ENCODE results near the gene PADI4.

The PADI4 gene

GRCh38 chr1:17348593-17349234 lies 40.7 kb downstream of the PADI4 start:
- no peak for DNase-seq (ENCODE audit: low read depth in 2 of 2)

GRCh38 chr1:17350083-17350482 lies 42.1 kb downstream of the PADI4 start:
- no peak for DNase-seq (ENCODE audit: low read depth in 2 of 2)

DNA sequence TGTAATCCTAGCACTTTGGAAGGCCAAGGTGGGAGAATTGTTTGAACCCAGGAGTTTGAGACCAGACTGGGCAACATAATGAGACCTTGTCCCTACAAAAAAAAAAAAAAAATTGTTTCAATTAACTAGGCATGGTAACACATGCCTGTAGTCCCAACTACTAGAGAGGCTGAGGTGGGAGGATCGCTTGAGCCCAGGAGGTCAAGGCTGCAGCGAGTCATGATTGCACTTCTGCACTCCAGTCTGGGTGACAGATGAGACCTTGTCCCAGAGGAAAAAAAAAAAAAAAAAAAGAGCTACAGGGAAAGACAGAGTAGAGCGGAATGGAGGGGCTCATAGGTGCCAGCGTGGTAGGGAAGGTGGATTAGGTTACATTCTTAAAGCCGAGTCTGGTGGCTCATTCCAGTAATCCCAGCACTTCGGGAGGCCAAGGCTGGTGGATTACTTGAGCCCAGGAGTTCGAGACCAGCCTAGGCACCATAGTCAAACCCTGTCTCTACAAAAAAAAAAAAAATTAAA lies 43.0 kb downstream of the PADI4 start:
- DNase-seq (ENCODE audit: low read depth in 2 of 2), result no peak

DNA sequence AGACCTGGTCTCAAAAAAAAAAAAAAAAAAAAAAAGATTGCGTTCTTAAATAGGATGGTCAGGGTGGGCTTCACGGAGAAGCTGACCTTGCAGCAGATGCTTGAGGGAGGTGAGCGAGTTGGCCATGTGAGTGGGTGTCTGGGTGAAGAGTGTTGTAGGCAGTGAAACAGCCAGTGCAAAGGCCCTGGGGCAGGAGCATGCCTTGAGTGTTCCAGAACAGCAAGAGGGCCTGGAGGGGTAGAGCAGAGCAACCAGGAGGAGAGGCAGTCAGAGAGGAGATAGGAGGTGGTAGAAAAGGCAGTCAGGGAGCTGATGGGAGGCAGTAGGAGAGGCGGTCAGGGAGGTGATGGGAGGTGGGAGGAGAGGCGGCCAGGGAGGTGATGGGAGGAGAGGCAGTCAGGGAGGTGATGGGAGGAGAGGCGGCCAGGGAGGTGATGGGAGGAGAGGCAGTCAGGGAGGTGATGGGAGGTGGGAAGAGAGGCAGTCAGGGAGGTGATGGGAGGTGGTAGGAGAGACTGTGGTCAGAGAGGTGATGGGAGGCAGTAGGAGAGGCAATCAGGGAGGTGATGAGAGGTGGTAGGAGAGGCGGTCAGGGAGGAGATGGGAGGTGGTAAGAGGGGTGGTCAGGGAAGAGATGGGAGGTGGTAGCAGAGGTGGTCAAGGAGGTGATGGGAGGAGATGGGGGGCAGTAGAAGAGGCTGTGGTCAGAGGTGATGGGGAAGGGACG lies 43.8 kb downstream of the PADI4 start:
- no peak for DNase-seq (ENCODE audit: low read depth in 2 of 2)

GRCh38 chr1:17352419-17352909 lies 44.5 kb downstream of the PADI4 start:
- DNase-seq (ENCODE audit: low read depth in 2 of 2), result no peak

DNA sequence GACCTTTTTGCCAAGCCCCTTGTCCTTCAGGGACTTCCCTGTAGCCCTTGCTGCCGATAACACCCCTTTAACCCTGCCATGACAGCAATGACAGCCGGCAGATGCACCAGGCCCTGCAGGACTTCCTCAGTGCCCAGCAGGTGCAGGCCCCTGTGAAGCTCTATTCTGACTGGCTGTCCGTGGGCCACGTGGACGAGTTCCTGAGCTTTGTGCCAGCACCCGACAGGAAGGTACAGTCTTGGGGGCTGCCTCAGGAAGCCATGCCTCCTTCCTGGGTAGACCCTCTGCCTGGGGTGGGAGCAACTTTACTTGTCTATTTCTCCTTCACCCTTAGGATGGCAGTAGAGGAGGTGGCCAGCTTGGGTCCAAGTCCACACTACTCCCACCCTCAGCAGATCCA lies 47.9 kb downstream of the PADI4 start:
- DNase-seq (ENCODE audit: low read depth in 2 of 2), result peak in 1 of 2 donors; percentile 9

- DNase-seq (ENCODE audit: low read depth in 2 of 2), result no peak
Observed at GRCh38 chr1:17356387-17357026, 48.5 kb downstream of the PADI4 start.

DNA sequence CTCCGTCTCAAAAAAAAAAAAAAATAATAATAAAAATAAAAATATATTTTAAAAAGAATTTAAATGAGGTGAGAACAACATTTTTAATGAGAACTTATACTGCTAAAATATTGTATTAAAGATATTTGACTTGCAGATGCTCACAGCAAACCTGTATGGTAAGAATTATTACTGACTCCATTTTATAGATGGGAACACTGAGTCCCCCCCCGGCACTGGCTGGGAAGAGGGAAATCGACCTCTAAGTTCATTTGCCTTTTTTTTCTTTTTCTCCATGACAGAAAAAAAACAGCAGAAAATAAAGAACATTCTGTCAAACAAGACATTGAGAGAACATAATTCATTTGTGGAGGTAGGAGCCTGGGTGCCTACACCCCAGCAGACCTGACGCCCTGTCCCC lies 50.6 kb downstream of the PADI4 start:
- no peak for DNase-seq (ENCODE audit: low read depth in 2 of 2)

GRCh38 chr1:17359031-17359430 lies 51.0 kb downstream of the PADI4 start:
- DNase-seq (ENCODE audit: low read depth in 2 of 2), result no peak

GRCh38 chr1:17359808-17360207 lies 51.8 kb downstream of the PADI4 start:
- no peak for DNase-seq (ENCODE audit: low read depth in 2 of 2)

DNA sequence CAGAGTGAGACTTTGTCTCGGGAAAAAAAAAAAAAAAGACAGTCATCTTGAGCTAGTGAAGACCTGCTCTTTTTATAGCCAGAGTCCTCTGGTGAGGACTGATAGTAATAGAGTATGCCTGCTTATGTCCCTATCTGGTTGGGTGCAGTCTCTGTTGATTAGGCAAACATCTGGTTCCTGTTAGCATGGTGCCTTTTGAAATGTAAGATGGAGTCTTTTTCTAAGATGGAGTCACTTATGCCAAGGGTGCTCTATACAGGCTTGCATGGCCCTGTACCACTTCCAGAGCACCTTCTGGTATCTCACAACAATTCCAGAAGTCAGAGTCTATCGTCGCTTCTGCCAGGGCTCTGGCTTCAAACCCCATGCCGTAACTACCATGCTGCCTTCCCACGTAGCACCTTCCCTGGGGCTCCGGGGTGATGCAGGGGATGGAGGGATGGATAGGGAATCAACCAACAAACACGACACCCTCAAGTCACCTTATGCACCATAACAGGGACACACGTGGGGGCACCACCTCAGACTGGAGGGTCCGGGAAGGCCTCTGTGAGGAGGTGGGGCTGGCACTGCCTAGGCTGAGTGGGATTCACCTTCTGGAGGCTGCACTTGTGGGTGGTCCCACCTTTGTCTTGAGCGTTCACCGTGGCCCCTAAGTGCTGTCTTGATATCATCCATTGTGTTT lies 52.4 kb downstream of the PADI4 start:
- DNase-seq (ENCODE audit: low read depth in 2 of 2), result no peak

DNA sequence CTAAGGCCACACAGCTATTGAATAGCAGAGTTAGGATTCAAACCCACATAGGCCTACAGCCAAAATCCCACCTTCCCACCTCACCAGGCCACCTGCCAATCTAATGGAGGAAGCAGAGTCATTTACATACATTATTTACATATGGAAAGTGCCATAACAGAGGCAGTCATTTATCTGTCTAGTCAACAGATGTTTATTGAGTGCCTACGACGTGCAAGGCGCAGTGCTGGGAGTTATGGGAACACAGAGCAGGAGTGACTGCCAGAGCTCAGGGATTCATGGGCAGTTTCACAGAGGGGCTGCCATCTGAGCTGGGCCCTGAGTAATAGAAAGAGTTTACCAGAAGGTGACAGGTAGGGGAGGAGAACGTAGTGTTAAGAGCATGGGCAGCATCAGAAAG lies 53.7 kb downstream of the PADI4 start:
- DNase-seq (ENCODE audit: low read depth in 2 of 2), result no peak

DNA sequence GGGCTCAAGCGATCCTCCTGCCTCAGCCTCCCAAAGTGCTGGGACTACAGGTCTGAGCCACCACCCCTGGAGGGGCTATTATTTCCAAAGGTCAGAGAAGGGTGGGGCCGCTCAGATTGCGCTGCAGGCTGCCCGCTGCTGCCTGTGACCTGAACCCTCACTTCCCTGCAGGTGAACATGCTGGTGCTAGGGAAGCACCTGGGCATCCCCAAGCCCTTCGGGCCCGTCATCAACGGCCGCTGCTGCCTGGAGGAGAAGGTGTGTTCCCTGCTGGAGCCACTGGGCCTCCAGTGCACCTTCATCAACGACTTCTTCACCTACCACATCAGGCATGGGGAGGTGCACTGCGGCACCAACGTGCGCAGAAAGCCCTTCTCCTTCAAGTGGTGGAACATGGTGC lies 55.4 kb downstream of the PADI4 start:
- DNase-seq (ENCODE audit: low read depth in 2 of 2), result no peak

DNA sequence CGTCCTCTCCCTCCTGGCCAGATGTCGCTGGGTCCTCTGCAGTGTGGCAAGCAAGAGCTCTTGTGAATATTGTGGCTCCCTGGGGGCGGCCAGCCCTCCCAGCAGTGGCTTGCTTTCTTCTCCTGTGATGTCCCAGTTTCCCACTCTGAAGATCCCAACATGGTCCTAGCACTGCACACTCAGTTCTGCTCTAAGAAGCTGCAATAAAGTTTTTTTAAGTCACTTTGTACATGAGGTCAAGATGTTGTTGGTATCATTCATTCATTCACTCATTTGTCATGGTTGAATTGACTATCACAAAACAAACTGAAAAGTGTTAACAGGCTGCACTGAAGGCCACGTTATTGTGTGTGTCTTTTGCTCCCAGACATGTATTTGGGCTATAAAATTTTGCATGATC lies 55.8 kb downstream of the PADI4 start:
- no peak for DNase-seq (ENCODE audit: low read depth in 2 of 2)

DNA sequence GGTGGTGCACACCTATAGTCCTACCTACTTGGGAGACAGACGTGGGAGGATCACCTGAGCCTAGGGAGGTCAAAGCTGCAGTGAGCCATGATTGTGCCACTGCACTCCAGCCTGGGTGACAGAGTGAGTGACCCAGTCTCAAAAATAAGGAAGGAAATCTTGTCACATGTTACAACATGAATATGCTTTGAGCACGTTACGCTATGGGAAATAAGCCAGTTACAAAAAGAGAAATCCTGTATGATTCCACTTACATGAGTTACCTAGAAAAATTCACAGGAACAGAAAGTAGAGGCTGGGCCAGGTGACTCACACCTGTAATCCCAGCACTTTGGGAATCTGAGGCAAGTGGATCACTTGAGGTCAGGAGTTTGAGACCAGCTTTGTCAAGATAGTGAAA lies 57.3 kb downstream of the PADI4 start:
- no peak for DNase-seq (ENCODE audit: low read depth in 2 of 2)

- DNase-seq (ENCODE audit: low read depth in 2 of 2), result no peak
Observed at GRCh38 chr1:17369466-17369865, 61.5 kb downstream of the PADI4 start.

DNA sequence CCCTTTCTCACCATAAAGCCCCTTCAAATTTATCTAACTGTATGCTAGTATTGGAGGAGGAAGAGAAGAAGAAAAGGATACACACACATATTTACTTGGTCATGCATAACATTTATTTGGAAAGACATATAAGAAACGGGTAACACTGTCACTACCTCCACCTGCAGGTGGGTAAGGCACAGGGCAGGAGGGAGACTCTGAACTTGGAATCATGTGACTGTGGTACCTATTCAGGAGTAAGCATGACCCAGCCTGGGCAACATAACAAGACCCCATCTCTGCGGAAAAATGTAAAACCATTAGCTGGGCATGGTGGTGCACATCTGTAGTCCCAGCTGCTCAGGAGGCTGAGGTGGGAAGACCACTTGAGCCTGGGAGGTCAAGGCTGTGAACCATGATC lies 62.6 kb downstream of the PADI4 start:
- DNase-seq (ENCODE audit: low read depth in 2 of 2), result no peak

DNA sequence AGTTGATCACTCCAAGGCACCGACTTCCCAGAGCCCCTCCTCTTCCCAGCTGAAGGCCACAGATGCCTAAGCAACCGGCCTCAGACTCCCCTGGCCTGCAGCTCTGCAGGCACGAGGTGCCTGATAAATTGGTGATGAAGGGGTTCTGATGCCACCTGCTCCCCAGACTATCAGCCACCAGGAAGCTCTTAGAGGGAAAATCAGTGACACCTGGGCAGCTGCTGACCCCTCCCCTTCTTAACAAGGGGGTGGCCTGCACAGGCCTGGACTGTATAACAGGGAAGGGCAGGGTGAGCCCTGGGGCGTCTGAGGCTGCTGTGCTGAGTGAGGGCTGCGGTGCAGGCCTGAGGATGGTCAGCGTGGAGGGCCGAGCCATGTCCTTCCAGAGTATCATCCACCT lies 63.9 kb downstream of the PADI4 start, which contains the start of gene PADI6:
Gene PADI6, plus strand, starts transcription at position 301 of the 400 bp plus-strand sequence. Its CDS starts 50 bp downstream, at position 351.
- DNase-seq (ENCODE audit: low read depth in 2 of 2), result no peak

DNA sequence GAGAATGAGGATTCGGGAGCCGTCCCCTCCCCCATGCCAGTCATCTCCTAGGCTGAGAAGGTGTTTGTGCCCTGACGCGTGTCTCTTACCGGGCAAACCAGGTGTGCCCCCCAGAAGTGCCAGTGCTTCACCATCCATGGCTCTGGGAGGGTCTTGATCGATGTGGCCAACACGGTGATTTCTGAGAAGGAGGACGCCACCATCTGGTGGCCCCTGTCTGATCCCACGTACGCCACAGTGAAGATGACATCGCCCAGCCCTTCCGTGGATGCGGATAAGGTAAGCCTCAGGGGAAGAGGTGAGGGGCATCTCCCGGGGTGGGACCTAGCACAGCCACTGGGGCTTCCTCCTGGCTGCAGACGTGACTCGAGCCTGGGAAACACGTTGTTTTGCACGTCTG lies 65.0 kb downstream of the PADI4 start:
- DNase-seq (ENCODE audit: low read depth in 2 of 2), result no peak

GRCh38 chr1:17375651-17376050 lies 67.7 kb downstream of the PADI4 start:
- no peak for DNase-seq (ENCODE audit: low read depth in 2 of 2)

- DNase-seq (ENCODE audit: low read depth in 2 of 2), result no peak
Observed at GRCh38 chr1:17377325-17377953, 69.4 kb downstream of the PADI4 start.

- DNase-seq (ENCODE audit: low read depth in 2 of 2), result no peak
Observed at GRCh38 chr1:17381161-17381560, 73.2 kb downstream of the PADI4 start.

Measured in stimulated activated CD8-positive, alpha-beta memory T cell treated with anti-CD3 and anti-CD28 coated beads, Interleukin-2, amount 100 ng/mL, for 1 hour (primary cell).